Measurements from ENCODE around the gene DNPEP.
A peak's percentile ranks its signal among the peaks of the same experiment; 100 is the strongest.
"Not testable (repeated sequence)": the region's sequence is repeated elsewhere in the genome, so short reads cannot be mapped to it uniquely, and the experiment has no call there.

DNPEP gene

DNA sequence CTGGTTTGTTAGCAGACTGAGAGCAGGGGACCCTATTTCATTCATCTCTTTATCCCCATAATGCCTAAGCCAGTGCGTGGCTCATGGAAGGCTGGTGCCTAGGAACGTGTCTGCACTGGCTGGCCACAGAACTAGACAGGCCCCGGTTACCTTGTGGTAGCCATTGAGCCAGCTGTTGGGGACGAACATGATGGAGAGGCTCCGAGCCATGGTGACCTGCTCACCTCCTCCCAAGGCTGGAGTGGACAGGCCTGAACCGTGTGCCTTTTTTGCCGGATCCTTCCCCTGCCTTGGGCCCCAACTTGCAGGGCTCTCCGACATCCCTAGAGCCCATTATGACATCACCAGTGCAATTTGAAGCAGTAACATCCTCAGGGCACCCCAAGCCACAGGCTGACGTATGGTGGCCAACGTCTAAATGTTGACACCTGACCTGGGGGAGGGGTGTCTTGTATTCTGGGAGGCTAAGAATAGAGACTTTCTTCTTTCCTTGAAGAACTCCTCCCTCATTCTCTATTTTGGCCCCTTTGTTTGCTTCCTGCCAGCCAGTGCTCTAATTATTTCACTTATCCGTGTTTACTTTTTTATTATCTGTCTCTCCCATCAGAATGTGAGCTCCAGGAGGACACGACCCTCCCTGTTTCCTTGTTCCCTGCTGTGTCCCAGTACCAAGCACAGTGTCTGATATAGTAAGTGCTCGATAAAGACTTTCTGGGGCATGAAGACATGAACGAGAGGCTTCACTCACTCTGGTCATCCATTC, 12.2 kb upstream of the DNPEP start:
- DNase-seq, result no peak

DNA sequence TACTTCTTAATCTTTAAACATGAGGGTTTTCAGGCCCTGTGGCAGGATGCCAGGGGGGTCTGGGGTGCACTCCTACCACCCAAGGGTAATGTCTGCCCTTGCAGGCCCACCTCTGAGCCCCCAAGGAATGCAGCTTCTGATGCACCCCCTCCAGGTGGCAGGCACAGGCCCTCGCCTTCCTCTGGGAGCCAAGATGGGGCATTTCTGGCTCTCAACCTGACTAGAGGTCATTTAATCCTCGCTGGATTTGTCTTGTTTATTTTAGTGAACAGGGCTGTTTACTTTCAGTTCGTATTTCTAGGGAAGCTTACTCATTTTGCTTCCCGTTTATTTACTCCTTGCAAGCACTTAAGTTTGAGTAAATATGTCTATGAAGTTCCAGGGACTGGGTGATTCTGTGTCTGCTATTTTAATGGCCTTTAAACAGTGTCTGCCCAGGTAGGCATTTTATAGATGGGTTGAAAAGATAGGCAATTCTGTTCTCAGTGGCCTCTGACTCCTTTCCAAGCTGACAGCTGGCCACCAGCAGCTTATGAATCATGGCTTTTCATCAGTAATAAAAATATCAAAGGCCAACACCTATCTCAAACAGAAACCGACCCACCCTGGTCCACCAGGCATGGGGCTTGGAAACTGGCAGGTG, 11.1 kb upstream of the DNPEP start:
- peak; percentile 57 for DNase-seq

DNA sequence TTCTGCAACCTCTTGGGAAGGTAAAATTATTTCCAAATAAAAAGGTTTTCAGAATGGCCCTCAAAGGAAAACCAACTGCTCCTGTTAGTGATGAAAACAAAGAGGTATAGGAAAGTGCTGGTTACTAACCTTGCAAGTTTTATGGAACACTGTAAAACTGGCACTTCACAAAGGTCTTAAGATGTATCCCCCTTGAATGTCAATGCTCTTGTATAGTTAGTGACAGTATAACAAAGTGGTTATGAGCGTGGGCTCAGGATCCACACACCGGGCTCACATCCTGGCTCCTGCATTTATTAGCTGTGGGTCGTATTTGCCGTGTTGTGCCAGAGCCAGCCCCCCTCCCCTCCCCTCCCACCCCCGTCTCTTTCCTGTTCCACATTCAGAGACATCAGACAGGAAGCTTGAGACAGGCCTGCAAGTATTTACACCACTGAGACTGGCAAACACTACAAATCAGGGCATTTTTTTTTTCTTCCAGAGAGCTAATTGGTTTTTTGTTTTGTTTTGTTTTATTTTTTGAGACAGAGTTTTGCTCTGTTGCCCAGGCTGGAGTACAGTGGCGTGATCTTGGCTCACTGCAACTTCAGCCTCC, 9.2 kb upstream of the DNPEP start:
- DNase-seq, result no peak

DNA sequence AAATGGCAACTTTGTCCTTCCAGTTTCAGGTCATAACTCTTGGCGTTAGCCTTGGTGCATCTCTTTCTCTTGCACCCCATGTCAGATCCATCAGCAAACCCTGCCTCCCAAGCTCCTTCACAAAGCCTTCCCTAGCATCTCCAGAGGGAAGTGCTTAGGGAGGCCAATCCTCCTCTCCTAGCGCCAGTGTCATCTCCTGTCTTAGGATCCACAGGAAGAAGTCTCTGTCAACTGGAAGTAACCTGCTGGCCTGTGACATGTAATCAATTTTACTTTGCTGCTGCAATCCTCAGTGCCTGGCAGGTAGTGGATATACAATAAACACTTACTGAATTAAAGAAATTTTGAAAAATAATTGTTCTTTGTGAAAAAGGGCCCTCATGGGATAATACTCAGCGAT, 7.9 kb upstream of the DNPEP start:
- DNase-seq, result no peak

DNA sequence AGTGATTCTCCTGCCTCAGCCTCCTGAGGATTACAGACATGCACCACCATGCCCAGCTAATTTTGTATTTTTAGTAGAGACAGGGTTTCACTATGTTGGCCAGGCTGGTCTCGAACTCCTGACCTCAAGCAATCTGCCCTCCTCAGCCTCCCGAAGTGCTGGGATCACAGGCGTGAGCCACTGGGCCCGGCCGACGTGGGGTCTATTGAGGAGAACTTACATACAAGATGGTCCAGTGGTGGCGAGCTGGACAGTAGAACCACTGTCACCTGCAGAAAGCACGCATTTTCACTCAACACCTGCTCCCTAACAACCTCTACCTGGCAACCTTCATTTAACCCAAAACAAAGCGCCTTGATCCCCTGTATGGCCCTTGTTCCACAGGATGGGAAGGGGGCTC, 7.3 kb upstream of the DNPEP start:
- DNase-seq, result not testable (repeated sequence)

DNA sequence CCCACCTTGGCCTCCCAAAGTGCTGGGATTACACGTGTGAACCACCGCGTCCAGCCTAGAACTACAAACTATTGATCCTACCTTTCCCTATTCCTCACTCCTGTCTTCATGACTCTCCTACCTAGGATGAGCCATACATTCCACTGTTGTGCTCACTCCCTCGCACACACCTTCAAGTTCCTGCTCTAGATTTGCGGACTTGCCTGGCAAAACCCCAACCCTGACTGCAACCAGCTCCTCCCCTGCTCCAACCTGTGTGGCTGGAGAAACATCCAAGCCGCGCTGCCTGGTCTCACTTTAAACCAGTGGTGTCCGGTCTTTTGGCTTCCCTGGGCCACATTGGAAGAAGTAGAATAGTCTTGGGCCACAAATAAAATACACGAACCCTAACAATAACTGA, 5.0 kb upstream of the DNPEP start:
- no peak for DNase-seq

DNA sequence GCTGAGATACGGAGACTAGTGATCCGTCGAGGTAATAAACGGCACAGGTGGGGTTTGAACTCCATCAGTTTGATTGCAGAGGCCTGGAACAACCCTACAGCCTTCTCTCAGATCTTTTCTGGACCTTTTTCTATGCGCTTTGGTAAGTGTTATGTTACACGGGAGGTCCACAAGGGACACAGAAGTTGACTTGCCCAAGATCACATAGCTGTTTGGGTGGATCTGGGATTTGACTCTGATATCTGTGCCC, 1.1 kb upstream of the DNPEP start:
- no peak for DNase-seq

DNA sequence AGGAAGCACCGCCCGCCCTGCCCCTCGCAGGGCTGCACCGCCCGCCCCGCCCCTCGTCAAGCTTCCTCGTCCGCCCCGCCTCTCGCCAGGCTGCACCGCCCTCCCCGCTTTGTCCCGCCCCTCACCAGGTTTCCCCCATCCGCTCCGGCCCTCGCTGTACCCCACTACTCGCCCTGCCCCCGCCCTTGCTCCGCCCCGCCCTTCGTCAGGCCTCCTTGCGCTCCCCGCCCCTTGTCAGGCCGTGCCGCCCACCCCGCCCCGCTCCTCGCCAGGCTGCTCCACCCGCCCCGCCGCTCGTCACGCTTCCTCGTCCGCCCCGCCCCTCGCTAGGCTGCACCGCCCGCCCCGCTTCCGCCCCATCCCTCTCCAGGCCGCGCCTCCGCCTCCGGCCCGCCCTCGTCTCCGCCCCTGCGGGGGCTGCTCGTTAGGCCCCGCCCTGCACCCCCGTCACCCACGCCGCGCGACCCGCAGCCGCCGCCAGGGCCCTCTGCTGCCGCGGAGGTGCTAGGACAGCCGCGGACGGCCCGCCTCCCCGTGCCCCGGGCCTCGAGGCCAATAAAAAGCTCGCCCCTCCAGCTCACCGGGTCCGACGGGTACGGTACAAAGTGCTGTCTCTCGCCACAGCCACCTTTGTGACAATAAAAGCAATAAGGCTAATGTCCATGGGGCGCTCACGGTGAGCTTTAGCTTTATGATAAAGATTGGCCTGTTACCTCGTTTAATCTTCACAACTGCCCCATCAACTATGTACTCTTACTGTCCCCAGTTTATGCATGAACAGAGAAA, 602 bp upstream of the DNPEP start:
- DNase-seq, result peak; percentile 97

DNA sequence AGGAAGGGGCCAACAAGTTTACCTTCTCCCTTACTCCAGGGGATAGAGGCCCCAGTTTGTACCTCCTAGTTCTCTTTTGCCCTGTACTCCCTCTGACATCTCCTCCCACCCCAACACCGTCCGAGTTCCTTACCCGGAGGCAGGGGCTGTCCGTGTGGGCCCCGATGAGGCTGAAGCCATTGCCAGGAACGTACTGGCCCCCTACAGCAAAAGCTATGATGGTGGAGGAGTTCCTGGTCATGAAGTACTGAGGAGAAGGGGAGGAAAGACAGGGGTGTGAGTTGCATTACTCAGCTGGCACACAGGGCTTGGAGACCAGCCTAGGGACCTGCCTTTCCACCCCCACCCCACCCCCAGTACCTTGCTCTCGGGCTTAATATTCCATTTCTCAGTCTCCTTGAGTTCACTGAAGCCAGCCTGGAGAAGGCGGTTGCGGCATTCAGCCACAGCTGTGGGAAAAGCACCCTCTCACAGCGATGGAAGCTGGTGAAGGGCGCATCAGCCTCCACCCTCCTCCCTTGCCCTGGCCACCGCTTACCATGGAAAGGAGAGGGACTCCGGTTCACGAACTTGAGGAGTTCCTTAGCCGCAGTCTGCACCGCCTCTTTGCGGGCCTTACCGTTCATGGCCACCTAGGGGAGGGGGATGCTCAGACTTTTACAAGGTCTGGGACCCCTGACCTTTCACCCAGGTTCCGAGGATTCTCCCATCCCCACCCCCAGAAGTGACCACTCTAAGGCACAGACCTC, 1.0 kb downstream of the DNPEP start:
- no peak for DNase-seq

DNA sequence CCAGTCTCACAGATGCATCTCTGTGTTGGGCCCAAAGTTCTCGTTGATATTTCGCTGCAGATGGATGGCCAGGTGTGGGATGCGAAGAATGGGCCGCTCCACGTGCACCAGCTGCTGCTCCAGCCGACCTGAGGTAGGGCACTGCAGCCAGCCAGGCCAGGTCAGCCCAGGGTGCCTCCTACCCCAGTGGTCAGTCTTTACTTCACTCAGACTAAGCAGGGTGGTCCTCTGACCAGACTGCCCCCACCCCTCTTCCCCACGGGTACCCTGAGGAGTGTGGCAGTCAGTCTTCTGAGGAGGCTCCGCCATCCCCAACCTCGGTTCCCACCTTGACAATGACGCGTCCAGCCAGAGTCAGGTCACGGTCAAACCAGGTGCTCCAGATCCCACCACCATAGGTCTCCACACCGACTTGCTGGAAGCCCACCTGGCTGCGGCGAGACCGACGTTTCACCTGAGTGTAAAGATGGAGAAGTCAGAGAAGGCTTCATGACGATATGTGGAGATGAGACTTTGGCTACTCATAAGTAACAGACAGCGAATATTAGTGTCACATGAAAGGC, 1.7 kb downstream of the DNPEP start:
- no peak for DNase-seq

DNA sequence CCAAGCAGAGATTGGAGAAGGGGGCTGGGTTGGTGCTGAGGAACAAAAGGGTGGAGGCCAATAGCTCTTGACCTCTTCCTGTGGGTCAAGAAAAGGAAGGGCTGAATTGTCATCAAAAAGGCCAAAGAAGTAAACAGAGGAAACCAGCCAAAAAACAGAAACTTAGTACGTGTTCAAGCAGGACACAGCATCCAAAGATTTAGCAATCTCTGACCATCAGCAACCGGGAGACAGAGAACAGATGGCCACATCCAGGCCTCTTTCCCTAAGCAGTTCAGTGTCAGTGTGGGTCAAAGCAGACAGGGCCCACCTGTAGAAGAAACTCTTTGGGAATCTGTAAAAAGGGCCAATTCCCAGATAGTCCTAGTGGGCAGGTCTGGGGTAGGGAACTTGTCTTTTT, 2.9 kb downstream of the DNPEP start:
- no peak for DNase-seq

DNA sequence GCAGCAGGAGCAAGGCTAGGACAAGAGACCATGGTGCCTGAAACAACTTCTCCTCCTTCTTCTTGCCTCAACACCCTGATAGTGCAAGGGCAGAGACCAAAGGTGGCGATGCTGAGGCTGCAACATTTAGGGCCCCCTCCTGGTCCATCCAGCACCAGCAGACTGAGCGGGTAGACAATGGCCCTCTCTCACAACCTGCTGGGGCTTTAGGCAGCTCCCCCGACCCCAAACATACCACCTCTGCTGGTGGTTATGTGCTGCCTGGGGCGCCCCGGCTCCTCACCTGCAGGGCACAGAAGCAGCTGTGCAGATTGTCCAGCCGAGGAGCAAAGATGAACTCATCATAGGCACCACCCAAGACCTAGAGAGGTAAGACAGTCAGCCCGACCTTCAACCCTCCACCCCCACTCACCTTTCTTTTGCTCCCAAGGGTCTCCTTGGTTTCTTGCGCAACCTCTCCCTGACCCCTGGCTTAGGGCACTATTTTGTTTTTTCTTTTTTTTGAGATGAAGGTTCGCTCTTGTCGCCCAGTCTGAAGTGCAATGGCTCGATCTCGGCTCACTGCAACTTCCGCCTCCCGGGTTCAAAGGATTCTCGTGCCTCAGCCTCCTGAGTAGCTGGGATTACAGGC, 3.5 kb downstream of the DNPEP start:
- no peak for DNase-seq

DNA sequence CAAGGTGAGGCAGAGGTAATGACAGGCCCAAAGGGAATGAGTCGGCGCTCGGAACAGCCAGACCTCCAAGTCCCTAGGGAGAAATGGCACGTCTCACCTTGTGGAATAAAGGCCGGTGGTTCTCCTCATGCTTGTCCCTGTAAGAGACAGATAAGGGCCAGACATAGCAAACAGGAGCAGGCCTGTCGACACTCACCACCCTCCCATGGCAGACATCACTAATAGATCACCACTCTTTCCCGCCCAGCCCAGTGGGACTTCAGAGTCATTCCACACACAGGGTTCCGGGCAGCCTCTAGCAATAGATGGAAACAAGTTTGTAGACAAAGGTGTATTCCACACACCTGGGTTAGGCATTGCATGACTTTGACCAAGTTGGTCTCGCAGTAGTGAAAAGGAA, 6.3 kb downstream of the DNPEP start:
- DNase-seq, result no peak

DNA sequence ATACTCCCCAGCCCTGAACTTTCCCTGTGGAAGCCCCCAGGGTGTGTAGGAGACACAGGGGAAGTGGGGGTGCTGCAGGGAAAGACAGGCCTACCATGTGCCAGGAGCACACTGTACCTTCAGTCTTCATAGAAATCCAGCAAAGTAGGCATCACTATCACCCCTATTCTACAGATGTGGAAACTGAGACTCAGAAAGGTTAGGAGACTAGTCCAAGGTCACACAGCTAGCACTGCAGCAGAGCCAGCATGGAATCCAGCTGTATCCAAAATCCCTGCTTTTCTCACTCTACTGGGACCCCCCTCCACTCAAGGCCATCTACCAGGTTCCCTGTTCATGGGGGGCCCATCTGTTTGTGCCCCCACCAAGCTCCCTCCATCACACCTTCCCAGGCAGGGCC, 6.8 kb downstream of the DNPEP start:
- DNase-seq, result no peak

DNA sequence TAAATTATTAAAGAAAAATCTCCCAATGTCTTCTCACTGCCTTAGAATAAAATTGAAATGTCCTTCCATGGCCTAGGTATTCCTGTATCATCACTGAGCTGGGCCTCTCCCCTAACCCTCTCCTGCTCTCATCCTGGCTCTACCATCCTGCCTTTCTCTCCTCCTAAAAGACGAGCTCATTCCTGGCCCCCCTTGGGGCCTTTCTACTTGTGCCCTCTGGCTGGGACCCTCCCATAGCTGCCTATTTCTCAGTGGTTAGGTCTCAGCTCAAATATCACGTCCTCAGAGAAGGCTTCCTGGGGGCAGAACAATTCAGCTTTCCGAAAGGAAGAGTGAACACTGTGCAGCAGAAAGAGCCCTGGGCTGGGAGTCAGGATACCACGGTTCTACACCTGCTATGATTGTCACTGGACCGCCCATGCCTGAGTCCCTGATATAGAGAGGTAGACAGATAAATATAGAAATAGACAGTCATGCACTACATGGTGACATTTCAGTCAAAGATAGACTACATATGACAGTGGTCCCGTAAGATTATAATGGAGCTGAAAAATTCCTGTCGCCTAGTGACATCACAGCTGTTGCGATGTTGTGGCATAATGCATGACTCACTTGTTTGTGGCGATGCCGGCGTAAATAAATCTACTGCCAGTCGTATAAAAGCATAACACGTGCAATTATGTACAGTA, 9.4 kb downstream of the DNPEP start:
- no peak for DNase-seq

DNA sequence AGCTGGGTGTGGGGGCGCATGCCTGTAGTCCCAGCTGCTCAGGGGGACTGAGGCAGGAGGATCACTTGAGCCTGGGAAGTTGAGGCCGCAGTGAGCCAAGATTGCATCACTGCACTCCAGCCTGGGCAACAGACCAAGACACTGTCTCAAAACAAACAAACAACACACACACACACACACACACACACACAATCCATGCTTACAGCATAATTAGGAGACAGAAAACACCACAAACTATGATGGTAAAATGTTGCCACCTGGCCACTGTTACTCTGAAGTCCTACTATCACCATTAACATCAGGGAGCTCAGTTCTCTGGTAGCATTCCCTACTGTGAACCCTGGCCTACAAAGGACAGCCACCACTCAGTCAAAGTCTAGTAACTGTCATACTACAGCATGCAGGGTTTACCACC, 18.3 kb downstream of the DNPEP start:
- DNase-seq, result no peak

DNA sequence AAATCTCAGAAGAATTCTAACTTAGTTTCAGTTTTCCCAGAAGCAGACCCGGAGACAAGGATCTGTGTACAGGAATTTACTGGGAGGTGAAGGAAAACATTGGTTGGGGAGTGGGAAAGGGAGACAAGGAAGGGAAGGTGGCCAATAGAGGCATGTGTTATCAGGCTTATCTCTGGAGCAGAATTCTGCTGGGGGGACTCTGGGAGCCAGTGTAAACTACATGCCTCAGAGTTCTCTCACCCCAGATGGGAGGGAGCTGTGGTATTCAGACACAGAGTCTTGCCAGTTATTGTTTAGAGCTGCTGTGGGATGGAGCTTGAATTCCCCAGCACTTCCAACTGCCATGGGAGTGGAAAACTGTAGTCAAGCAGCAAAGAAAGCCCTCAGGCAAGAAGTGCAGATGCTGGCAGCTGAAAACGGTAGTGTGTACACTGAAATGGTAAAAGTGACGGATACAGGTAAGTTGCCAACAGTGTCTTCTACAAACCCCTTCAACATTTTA, 19.0 kb downstream of the DNPEP start:
- DNase-seq, result no peak

DNA sequence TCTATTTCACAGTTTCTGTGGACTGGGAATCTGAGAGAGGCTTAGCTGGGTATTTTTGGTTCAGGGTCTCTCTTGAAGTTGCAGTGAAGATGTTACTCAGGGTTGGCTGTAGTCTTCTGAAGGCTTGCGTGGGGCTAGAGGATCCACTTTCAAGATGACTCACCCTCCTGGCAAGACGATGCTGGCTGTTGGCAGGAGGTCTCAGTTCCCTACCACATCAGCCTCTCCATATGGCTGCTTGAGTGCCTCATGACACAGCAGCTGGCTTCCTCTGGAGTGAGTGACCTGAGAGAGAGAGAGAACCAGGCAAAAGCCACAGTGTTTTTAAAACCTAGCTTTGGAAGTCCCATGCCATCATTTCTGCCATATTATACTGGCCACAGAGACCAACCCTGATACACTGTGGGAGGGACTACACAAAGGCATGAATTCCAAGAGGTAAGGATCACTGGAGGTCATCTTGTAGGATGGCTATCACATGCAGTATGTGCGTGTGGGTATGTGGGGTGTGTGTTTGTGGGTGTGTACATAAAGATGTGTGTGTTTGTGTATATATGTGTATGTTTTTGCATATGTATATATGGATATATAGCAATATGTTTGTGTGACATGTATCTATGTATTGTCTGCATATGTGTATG, 25.1 kb downstream of the DNPEP start:
- no peak for DNase-seq

DNA sequence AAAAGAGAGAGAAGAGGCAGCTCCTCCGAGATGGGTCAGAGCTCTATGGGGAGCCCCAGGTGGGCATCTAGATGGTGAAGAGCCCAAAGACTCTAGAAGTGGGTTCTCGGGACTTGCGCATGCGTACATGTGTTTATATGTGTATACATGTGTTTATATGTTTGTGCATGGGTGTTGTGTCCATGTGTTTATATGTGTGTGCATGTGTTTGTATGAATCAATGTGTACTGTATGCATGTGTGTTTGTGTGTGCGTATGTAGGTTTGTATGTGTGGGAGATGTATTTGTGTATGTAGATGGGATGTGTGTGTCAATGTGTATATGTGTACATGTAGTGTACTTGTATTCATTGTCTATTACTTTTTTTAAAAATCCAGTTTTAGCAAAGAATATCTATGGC, 25.6 kb downstream of the DNPEP start:
- DNase-seq, result no peak

DNA sequence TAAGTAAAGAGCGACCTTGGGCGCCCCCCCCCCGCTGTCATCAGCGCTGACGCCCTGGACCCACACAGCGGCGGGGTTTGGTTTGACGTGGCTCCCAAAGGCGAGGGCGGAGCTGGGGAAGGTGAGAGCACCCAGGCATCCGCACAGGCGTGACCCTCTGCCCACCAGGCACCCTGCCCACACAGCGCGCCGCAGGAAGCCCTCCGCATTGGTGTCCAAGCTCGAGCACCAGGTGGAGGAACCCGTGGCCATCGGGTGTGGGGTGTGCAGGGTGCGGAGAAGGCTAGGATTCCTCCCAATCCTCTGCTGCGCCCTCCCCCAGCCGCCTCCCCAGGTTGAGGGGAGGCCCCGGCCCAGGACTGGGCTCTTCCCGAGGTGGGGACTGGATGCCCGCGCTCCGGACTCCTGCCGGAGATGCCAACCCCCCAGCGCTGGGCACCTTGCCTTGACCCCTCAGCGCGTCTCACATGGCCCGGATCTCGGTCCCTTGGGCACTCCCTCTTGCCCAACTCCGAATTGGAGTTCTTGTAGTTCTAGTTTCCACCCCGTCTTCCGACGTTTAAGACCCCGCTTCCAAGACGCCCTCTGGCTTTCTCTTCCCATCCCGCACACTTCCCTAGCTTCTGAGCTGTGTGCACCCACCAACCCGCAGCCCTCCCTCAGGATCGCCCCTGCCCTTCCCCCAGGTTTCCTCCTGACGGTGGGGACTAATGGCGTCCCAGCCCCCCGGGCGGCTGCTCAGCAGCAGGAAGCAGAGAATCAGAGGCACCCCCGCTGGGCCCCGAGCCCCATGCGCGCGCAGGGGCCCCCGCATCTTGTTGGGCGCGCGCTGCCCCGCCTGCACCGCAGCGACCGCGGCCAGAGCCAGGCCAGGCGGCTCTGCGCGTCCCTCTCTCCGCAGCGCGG, 29.3 kb downstream of the DNPEP start:
- peak; percentile 23 for DNase-seq
